Mucosa of gallbladder (tissue), 1 donor: ENCODE data around the gene PLOD1. TPM values are rescaled to one million over a fixed set of nuclear protein-coding genes. Genes with fewer than 3 reads are reported as not detected.
A peak's percentile ranks its signal among the peaks of the same experiment; 100 is the strongest.
"Not testable (repeated sequence)": the region's sequence is repeated elsewhere in the genome, so short reads cannot be mapped to it uniquely, and the experiment has no call there.

Experiments
- DNase-seq: peaks from one replicate; pipeline ENCODE4 v3.0.0-alpha.2; 2020; ENCODE audit warnings: low spot score
- total RNA-seq: library from RNA; stranded (reverse); gene quantifications from one replicate; pipeline ENCODE4 v1.2.1, GENCODE V29; 2021
- donor health status: DM: no; HTN: no; CAD: no.

Gene PLOD1
- total RNA-seq, 1 donor from 2014 or later = 100 TPM

GRCh38 chr1:11938722-11939526, 4.4 kb downstream of the PLOD1 start:
- DNase-seq = no peak

GRCh38 chr1:11939794-11940193, 5.3 kb downstream of the PLOD1 start:
- not testable (repeated sequence) for DNase-seq

- DNase-seq = peak; percentile 74
Measured at GRCh38 chr1:11940260-11940921, 5.9 kb downstream of the PLOD1 start.

- DNase-seq = no peak
Measured at GRCh38 chr1:11942280-11942679, 7.8 kb downstream of the PLOD1 start.

GRCh38 chr1:11943619-11944018, 9.1 kb downstream of the PLOD1 start:
- DNase-seq = no peak

GRCh38 chr1:11944358-11944931, 9.9 kb downstream of the PLOD1 start:
- no peak for DNase-seq

- no peak for DNase-seq
Measured at GRCh38 chr1:11946647-11947046, 12.1 kb downstream of the PLOD1 start.

- DNase-seq = no peak
Measured at GRCh38 chr1:11948822-11949458, 14.4 kb downstream of the PLOD1 start.

GRCh38 chr1:11951901-11952300, 17.4 kb downstream of the PLOD1 start:
- no peak for DNase-seq

GRCh38 chr1:11952455-11953109, 18.1 kb downstream of the PLOD1 start:
- no peak for DNase-seq

- no peak for DNase-seq
Measured at GRCh38 chr1:11955221-11955620, 20.7 kb downstream of the PLOD1 start.

GRCh38 chr1:11957398-11957797, 22.9 kb downstream of the PLOD1 start:
- DNase-seq = no peak

- DNase-seq = no peak
Measured at GRCh38 chr1:11957897-11958296, 23.4 kb downstream of the PLOD1 start.

GRCh38 chr1:11960276-11960675, 25.8 kb downstream of the PLOD1 start:
- no peak for DNase-seq

GRCh38 chr1:11960715-11961114, 26.2 kb downstream of the PLOD1 start:
- no peak for DNase-seq

GRCh38 chr1:11961230-11961629, 26.7 kb downstream of the PLOD1 start:
- DNase-seq = no peak

GRCh38 chr1:11963622-11964021, 29.1 kb downstream of the PLOD1 start:
- no peak for DNase-seq

GRCh38 chr1:11964656-11965055, 30.1 kb downstream of the PLOD1 start:
- no peak for DNase-seq

- no peak for DNase-seq
Measured at GRCh38 chr1:11967028-11967547, 32.6 kb downstream of the PLOD1 start.

GRCh38 chr1:11970441-11971185, 36.1 kb downstream of the PLOD1 start:
- DNase-seq = no peak

GRCh38 chr1:11977625-11978024, 43.1 kb downstream of the PLOD1 start:
- DNase-seq = no peak
